Body of pancreas (tissue), 4 donors: ENCODE measurements around the gene CLCA2.

ENCODE experiments used
- POLR2A ChIP-seq, 3 donors: fragments of 450-650 bp; IDR thresholded peaks; one replicate each; pipeline ENCODE4 v1.6.1; 2016; ENCODE audit warnings: antibody characterized with exemption in 3 of 3, mild to moderate bottlenecking in 2 of 3
- TF ChIP-seq, protein P1 (sequence below), 7 experiments: fragments of 450-650 bp in 4 of 7; fragments of 200-600 bp in 3 of 7; sonication (generic) in 3 of 7; IDR thresholded peaks; one replicate each; pipeline ENCODE4 v1.5.1; 2016 to 2019; ENCODE audit warnings: antibody characterized with exemption in 7 of 7

DNA sequence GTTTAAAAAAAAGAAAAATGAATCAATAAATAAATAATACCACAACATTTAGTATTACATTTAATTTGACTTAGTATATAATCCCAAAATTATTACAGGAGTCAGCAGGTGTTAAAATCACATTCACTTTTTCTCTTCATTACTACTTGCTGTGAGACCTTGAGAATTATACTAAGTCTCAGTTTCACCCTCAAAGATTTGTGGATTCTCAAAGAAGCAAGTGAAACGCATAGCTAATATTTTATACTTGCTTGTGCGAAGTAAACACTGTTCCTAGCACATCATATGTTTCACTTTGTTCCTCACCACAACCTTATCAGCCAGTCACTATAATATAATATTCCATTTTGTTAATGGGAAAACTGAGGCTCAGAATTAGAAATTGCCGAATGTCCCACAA, 48.8 kb downstream of the CLCA2 start:
- TF ChIP-seq, protein P1, sequence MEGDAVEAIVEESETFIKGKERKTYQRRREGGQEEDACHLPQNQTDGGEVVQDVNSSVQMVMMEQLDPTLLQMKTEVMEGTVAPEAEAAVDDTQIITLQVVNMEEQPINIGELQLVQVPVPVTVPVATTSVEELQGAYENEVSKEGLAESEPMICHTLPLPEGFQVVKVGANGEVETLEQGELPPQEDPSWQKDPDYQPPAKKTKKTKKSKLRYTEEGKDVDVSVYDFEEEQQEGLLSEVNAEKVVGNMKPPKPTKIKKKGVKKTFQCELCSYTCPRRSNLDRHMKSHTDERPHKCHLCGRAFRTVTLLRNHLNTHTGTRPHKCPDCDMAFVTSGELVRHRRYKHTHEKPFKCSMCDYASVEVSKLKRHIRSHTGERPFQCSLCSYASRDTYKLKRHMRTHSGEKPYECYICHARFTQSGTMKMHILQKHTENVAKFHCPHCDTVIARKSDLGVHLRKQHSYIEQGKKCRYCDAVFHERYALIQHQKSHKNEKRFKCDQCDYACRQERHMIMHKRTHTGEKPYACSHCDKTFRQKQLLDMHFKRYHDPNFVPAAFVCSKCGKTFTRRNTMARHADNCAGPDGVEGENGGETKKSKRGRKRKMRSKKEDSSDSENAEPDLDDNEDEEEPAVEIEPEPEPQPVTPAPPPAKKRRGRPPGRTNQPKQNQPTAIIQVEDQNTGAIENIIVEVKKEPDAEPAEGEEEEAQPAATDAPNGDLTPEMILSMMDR (IDR thresholded peaks at IDR 0.05): no peak
- TF ChIP-seq POLR2A (IDR thresholded peaks at IDR 0.05): no peak
